ENCODE results near the gene MYB. TPM values are rescaled to one million over a fixed set of nuclear protein-coding genes. Genes with fewer than 3 reads are reported as not detected.

Gene MYB
- total and polyA plus RNA-seq, 2 of the 13 experiments (the other 11 are each of a cell fraction or from before 2014, with no cell fraction given), result 0.04 to 0.20 TPM

DNA sequence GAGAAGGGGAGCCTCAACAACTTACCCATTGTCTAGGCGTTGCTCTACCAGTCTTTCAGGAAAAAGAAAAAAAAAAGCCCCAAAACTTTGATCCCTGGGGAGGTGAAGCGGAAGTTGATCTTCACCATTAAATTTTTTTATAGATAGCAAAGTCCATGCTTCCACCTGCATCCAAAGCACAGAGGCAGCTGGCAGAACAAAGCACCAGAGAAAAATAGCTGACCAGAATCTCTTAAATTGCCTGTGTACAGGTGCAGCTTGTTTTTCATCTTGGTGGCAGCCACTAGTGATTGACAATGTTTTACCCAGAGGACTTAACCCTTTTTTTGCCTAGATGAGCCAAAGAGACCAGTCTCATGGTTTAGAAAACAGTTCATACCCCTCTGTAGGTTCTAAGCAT, 86.0 kb downstream of the MYB start:
- ATAC-seq (no peak), FAIRE-seq (no peak), DNase-seq (ENCODE audit: low spot score) (peak; percentile 16)
- H3K4me3 ChIP-seq (replicated peaks in 1 of 3; ENCODE audit: insufficient read depth in 1 of 3, low read depth in 2 of 3, low read length in 3 of 3), result no peak overlapping the region
- no peaks in the 10 kb centered on the region for H3K79me2 ChIP-seq (ENCODE audit: insufficient read depth, low read length)
- H3K9me3 ChIP-seq (ENCODE audit: low read length), result no peaks in the 10 kb centered on the region
- peaks cover 35% of the 10 kb centered on the region for H3K4me1 ChIP-seq (ENCODE audit: insufficient read depth, low read length)
- H2AFZ ChIP-seq (ENCODE audit: low read length), result no peak overlapping the region
- no peaks in the 10 kb centered on the region for H3K36me3 ChIP-seq (replicated peaks in 1 of 2; ENCODE audit: control insufficient read depth in 1 of 2, insufficient read depth in 2 of 2, low read length in 2 of 2)
- ChIA-PET CTCF (ENCODE audit: low intra/inter-chr PET ratio, low total read pairs) (no interaction called here), POLR2A (no interaction called here)
- H3K27ac ChIP-seq (ENCODE audit: extremely low read length, insufficient read depth, low read length), result no peak overlapping the region
- TF ChIP-seq ZNF652 (CRISPR knock-in tag; IDR thresholded peaks at IDR 0.05; ENCODE audit: borderline replicate concordance, low read depth), result peak; percentile 76; the same call in 1 of the 2 replicates
- no peak for TF ChIP-seq ZNF34 (CRISPR knock-in tag; IDR thresholded peaks at IDR 0.05; ENCODE audit: borderline replicate concordance)
- WGBS (ENCODE audit: low lambda C conversion rate), result 4% methylated on average over 2 of the region's 2 CpGs
- H4K20me1 ChIP-seq (ENCODE audit: insufficient read depth, low read length), result no peaks in the 10 kb centered on the region
- intact Hi-C loops (cut with micrococcal nuclease; ENCODE audit: unreplicated experiment), result no loop called here
- in situ Hi-C loops (cut with HindIII; ENCODE audit: extremely low pct_ligation_motif_present, low pct_unique_long_range_greater_than_20kb), result no loop called here
- H3K9ac ChIP-seq (ENCODE audit: insufficient read depth, low read depth, low read length), result no peak overlapping the region
- BruUV-seq (replicated peaks), result no TSS peak
- H3K27me3 ChIP-seq (ENCODE audit: control insufficient read depth in 1 of 2, insufficient read depth in 2 of 2, low read length in 2 of 2), result peaks cover 0 to 8% of the 10 kb centered on the region in 2 experiments; a peak in 2 of 5 replicates
- H3K4me2 ChIP-seq (ENCODE audit: low read depth, low read length), result peak overlapping the region; percentile 20; the same call in 1 of the 2 replicates

DNA sequence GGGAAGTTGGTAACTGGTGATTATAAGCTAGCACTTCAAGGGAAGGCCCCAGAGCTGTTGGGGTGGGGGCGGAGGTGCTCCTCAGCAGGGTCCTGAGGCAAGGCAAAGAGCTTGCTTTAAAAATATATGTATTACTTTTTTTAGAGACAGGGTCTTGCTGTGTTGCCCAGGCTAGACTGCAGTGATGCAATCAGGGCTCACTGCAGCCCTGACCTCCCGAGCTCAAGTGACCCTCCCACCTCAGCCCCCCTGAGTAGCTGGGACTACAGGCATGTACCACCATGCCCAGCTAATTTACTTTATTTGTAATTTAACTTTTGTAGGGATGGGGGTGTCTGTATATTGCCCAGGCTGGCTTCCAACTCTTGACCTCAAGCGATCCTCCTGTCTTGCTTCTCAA, 87.2 kb downstream of the MYB start:
- Histone ChIP-seq H3K9me3 (ENCODE audit: low read length) (no peaks in the 10 kb centered on the region), H3K4me2 (ENCODE audit: low read depth, low read length) (no peak overlapping the region), H4K20me1 (ENCODE audit: insufficient read depth, low read length) (no peaks in the 10 kb centered on the region), H2AFZ (ENCODE audit: low read length) (no peak overlapping the region), H3K4me1 (ENCODE audit: insufficient read depth, low read length) (peaks cover 35% of the 10 kb centered on the region), H3K27ac (ENCODE audit: extremely low read length, insufficient read depth, low read length) (no peak overlapping the region), H3K36me3 (replicated peaks in 1 of 2; ENCODE audit: control insufficient read depth in 1 of 2, insufficient read depth in 2 of 2, low read length in 2 of 2) (no peaks in the 10 kb centered on the region), H3K9ac (ENCODE audit: insufficient read depth, low read depth, low read length) (no peak overlapping the region), H3K27me3 (ENCODE audit: control insufficient read depth in 1 of 2, insufficient read depth in 2 of 2, low read length in 2 of 2) (peaks cover 0 to 2% of the 10 kb centered on the region in 2 experiments; a peak in 2 of 5 replicates), H3K4me3 (replicated peaks in 1 of 3; ENCODE audit: insufficient read depth in 1 of 3, low read depth in 2 of 3, low read length in 3 of 3) (no peak overlapping the region), H3K79me2 (ENCODE audit: insufficient read depth, low read length) (no peaks in the 10 kb centered on the region)
- ChIA-PET CTCF (ENCODE audit: low intra/inter-chr PET ratio, low total read pairs) (no interaction called here), POLR2A (no interaction called here)
- 49% methylated on average over 3 of the region's 3 CpGs for WGBS (ENCODE audit: low lambda C conversion rate)
- FAIRE-seq (no peak), ATAC-seq (no peak), DNase-seq (ENCODE audit: low spot score) (no peak)
- in situ Hi-C loops (cut with HindIII; ENCODE audit: extremely low pct_ligation_motif_present, low pct_unique_long_range_greater_than_20kb) (no loop called here), intact Hi-C loops (cut with micrococcal nuclease; ENCODE audit: unreplicated experiment) (no loop called here)
- BruUV-seq (replicated peaks), result no TSS peak
- TF ChIP-seq ZNF121 (CRISPR knock-in tag; IDR thresholded peaks at IDR 0.05), result peak; percentile 17; the same call in 1 of the 2 replicates
- TF ChIP-seq CEBPB (IDR thresholded peaks at IDR 0.05; ENCODE audit: borderline replicate concordance, low read depth, low read length), result 0 out of 2 replicates have a peak, but pooled peaks have one; percentile 7
- TF ChIP-seq PAF1 (CRISPR knock-in tag; IDR thresholded peaks at IDR 0.05), result no peak
